Kidney glomerular epithelial cell (primary cell): ENCODE results near the gene CYP24A1.
A peak's percentile ranks its signal among the peaks of the same experiment; 100 is the strongest.

Source experiments
- DNase-seq: peaks from one replicate; lab custom pipeline; 2025; lab: John Stamatoyannopoulos, UW

The CYP24A1 gene

GRCh38 chr20:54203281-54203680, 29.5 kb upstream of the CYP24A1 start:
- DNase-seq = no peak

GRCh38 chr20:54201268-54201846, 27.6 kb upstream of the CYP24A1 start:
- DNase-seq = no peak

GRCh38 chr20:54200487-54201267, 26.9 kb upstream of the CYP24A1 start:
- DNase-seq = no peak

- DNase-seq = peak; percentile 58
These were observed 26.0 kb upstream of the CYP24A1 start for GRCh38 chr20:54199721-54200176.

GRCh38 chr20:54199283-54199682, 25.5 kb upstream of the CYP24A1 start:
- no peak for DNase-seq

GRCh38 chr20:54197621-54198604, 24.1 kb upstream of the CYP24A1 start:
- peak; percentile 41 for DNase-seq

GRCh38 chr20:54195483-54196472, 22.0 kb upstream of the CYP24A1 start:
- DNase-seq = no peak

- DNase-seq = no peak
These were observed 21.1 kb upstream of the CYP24A1 start for GRCh38 chr20:54194724-54195438.

GRCh38 chr20:54193817-54194216, 20.0 kb upstream of the CYP24A1 start:
- no peak for DNase-seq

GRCh38 chr20:54190217-54190616, 16.4 kb upstream of the CYP24A1 start:
- no peak for DNase-seq

- DNase-seq = no peak
These were observed 15.8 kb upstream of the CYP24A1 start for GRCh38 chr20:54189630-54190029.

- no peak for DNase-seq
These were observed 14.5 kb upstream of the CYP24A1 start for GRCh38 chr20:54188132-54188849.

GRCh38 chr20:54184904-54185626, 11.3 kb upstream of the CYP24A1 start:
- no peak for DNase-seq

GRCh38 chr20:54184071-54184470, 10.3 kb upstream of the CYP24A1 start:
- no peak for DNase-seq

GRCh38 chr20:54180931-54181330, 7.1 kb upstream of the CYP24A1 start:
- DNase-seq = no peak

GRCh38 chr20:54179946-54180345, 6.2 kb upstream of the CYP24A1 start:
- DNase-seq = no peak

GRCh38 chr20:54178256-54178655, 4.5 kb upstream of the CYP24A1 start:
- DNase-seq = no peak

GRCh38 chr20:54177378-54177777, 3.6 kb upstream of the CYP24A1 start:
- DNase-seq = no peak

- DNase-seq = peak; percentile 14
These were observed 2.8 kb upstream of the CYP24A1 start for GRCh38 chr20:54176610-54177009.
